A673 (cell line): ENCODE measurements around the gene TMEM125. TPM values are rescaled to one million over a fixed set of nuclear protein-coding genes. Genes with fewer than 3 reads are reported as not detected.

ENCODE experiments used
- BruUV-seq: library from RNA; stranded (reverse); fragments of 400-500 nt; replicated peaks from 2 replicates; lab custom pipeline; 2021; lab: Mats Ljungman, UMichigan
- CTCF ChIA-PET: fragments of 300-600 bp; sonication (Branson Sonifier 250); formaldehyde crosslinking; loops from one replicate; lab custom pipeline; 2022; ENCODE audit warnings: antibody characterized with exemption; lab: Charles Lee
- POLR2A ChIA-PET: fragments of 300-600 bp; sonication (Branson Sonifier 250); formaldehyde crosslinking; loops from one replicate; lab custom pipeline; 2022; ENCODE audit warnings: antibody characterized with exemption; ENCODE audit not compliant: low non-redundant PET; lab: Charles Lee
- DNase-seq: peaks from one replicate; pipeline ENCODE4 v3.0.0-alpha.2; 2015; ENCODE audit warnings: low spot score
- H3K27ac ChIP-seq: fragments of 200-600 bp; sonication (generic); 2 replicates; pipeline ENCODE4 v1.5.1; 2016; ENCODE audit warnings: mixed run types, low read depth, mild to moderate bottlenecking, mixed read lengths, antibody characterized with exemption, low read length; ENCODE audit not compliant: poor library complexity, severe bottlenecking
- H3K27me3 ChIP-seq: fragments of 200-600 bp; sonication (generic); replicated peaks from 2 replicates; pipeline ENCODE4 v1.6.1; 2017; ENCODE audit warnings: mixed run types, low read depth, mild to moderate bottlenecking, mixed read lengths, antibody characterized with exemption, low read length; ENCODE audit not compliant: insufficient read depth, poor library complexity
- H3K36me3 ChIP-seq: fragments of 200-600 bp; sonication (generic); 2 replicates; pipeline ENCODE4 v1.6.1; 2016; ENCODE audit warnings: mixed run types, mild to moderate bottlenecking, mixed read lengths, antibody characterized with exemption, low read length; ENCODE audit not compliant: insufficient read depth, poor library complexity, severe bottlenecking
- H3K4me1 ChIP-seq: fragments of 200-600 bp; sonication (generic); 2 replicates; pipeline ENCODE4 v1.6.1; 2017; ENCODE audit warnings: mixed run types, mild to moderate bottlenecking, mixed read lengths, antibody characterized with exemption, low read length; ENCODE audit not compliant: insufficient read depth, poor library complexity, severe bottlenecking
- H3K4me3 ChIP-seq: fragments of 200-600 bp; sonication (generic); 2 replicates; pipeline ENCODE4 v1.5.1; 2016; ENCODE audit warnings: low read depth, mixed run types, mild to moderate bottlenecking, mixed read lengths, low read length; ENCODE audit not compliant: poor library complexity, severe bottlenecking
- H3K9me3 ChIP-seq: fragments of 200-600 bp; sonication (generic); 2 replicates; pipeline ENCODE4 v1.6.1; 2016; ENCODE audit warnings: mixed run types, low read depth, mild to moderate bottlenecking, mixed read lengths, antibody characterized with exemption, low read length; ENCODE audit not compliant: poor library complexity, severe bottlenecking
- EZH2 ChIP-seq: fragments of 200-600 bp; sonication (generic); IDR thresholded peaks from 2 replicates; pipeline ENCODE4 v1.6.1; 2017; ENCODE audit warnings: borderline replicate concordance, low read depth, mild to moderate bottlenecking, mixed read lengths, antibody characterized with exemption, low read length; ENCODE audit not compliant: poor library complexity, severe bottlenecking
- intact Hi-C: fragments of 100-400 bp; cut with micrococcal nuclease; formaldehyde crosslinking; loops from one replicate; pipeline ENCODE4 v1.10.0; 2022; ENCODE audit not compliant: unreplicated experiment
- total RNA-seq: library from RNA; stranded (reverse); gene quantifications from 2 replicates; pipeline ENCODE4 v1.2.3, GENCODE V29; 2021
- TF ChIP-seq, protein P1 (sequence below): fragments of 300-800, 200-600 bp; sonication (generic); conservative IDR thresholded peaks from 2 replicates; pipeline ENCODE4 v1.5.1; 2017; ENCODE audit warnings: low read depth, mild to moderate bottlenecking, antibody characterized with exemption, low read length, moderate library complexity, mixed read lengths

Gene TMEM125
- total RNA-seq, 1 experiment from 2014 or later: not detected

DNA sequence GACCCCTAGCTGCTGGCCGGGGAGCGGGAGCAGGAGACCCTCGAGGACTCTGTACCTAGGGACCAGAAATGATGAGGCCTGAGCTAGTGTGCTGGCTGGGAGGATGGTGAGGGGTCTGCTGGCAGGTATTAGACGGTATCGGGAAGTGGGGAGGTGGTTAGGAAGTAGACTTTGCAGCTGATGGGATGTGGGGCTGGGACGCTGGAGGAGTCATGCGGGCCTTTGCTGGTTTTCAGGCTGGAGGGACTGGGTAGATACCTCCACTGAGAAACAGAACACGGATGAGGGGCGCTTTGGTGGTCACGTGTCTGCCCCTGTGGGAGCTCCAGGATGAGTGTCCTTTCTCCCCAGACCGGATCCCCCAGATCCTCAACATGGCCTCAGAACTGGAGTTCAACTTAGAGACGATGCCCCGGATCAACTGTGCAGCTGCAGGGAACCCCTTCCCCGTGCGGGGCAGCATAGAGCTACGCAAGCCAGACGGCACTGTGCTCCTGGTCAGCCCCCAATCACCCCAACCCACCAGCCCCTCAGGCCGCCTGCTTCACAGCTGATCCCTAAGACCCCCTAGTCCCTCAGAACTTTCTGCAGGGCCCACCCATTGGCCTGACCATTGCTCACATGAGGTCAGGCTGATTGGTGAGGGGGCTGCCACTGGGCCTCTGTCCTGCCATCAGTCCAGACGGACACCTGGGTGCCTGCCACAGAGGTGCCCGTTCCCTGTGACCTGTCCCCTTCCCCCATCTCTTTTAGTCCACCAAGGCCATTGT lies 39.0 kb downstream of the TMEM125 start:
- intact Hi-C loops: no loop called here
- no peaks in the 10 kb centered on the region for H3K36me3 ChIP-seq
- ChIA-PET POLR2A (no interaction called here), CTCF (no interaction called here)
- no peaks in the 10 kb centered on the region for H3K27me3 ChIP-seq
- no peak overlapping the region for H3K27ac ChIP-seq
- no peak for DNase-seq
- no TSS peak for BruUV-seq
- TF ChIP-seq, protein P1, sequence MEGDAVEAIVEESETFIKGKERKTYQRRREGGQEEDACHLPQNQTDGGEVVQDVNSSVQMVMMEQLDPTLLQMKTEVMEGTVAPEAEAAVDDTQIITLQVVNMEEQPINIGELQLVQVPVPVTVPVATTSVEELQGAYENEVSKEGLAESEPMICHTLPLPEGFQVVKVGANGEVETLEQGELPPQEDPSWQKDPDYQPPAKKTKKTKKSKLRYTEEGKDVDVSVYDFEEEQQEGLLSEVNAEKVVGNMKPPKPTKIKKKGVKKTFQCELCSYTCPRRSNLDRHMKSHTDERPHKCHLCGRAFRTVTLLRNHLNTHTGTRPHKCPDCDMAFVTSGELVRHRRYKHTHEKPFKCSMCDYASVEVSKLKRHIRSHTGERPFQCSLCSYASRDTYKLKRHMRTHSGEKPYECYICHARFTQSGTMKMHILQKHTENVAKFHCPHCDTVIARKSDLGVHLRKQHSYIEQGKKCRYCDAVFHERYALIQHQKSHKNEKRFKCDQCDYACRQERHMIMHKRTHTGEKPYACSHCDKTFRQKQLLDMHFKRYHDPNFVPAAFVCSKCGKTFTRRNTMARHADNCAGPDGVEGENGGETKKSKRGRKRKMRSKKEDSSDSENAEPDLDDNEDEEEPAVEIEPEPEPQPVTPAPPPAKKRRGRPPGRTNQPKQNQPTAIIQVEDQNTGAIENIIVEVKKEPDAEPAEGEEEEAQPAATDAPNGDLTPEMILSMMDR: no peak
- TF ChIP-seq EZH2: no peak
- no peak overlapping the region for H3K4me3 ChIP-seq
- no peaks in the 10 kb centered on the region for H3K4me1 ChIP-seq
- H3K9me3 ChIP-seq: no peaks in the 10 kb centered on the region

- Histone ChIP-seq H3K36me3 (no peaks in the 10 kb centered on the region), H3K4me3 (no peak overlapping the region), H3K27ac (no peak overlapping the region), H3K4me1 (no peaks in the 10 kb centered on the region), H3K9me3 (no peaks in the 10 kb centered on the region), H3K27me3 (no peaks in the 10 kb centered on the region)
- ChIA-PET POLR2A (interaction anchor here (0.7 kb wide), 1 partner anchor 340 kb away, joined by 3 read pairs; no protein-coding TSS in a partner anchor), CTCF (no interaction called here)
- TF ChIP-seq, protein P1: no peak
- TF ChIP-seq EZH2: no peak
- no TSS peak for BruUV-seq
- DNase-seq: no peak
- intact Hi-C loops: no loop called here
Observed at GRCh38 chr1:43309405-43310025, 39.7 kb downstream of the TMEM125 start.

DNA sequence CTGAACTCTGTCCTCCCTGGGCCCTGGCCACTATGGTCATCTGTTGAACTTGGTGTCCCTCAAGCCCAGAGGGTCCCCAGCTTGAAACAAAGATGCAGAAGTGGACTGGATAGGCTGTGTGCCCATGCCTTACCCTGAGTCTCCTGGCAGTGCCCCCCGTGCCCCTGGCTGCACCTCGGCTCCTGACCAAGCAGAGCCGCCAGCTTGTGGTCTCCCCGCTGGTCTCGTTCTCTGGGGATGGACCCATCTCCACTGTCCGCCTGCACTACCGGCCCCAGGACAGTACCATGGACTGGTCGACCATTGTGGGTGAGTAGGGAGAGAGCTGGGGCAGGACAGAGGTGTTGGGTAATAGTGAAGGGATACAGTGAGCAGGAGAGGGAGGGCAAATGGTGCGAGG lies 41.7 kb downstream of the TMEM125 start:
- CTCF ChIA-PET: interaction anchor here (0.9 kb wide), 1 partner anchor 30 kb away, joined by 3 read pairs; no protein-coding TSS in a partner anchor
- POLR2A ChIA-PET: no interaction called here
- intact Hi-C loops: no loop called here

More for the DNA sequence above, 41.7 kb downstream of the TMEM125 start:
- no TSS peak for BruUV-seq
- Histone ChIP-seq H3K4me1 (no peaks in the 10 kb centered on the region), H3K27me3 (no peaks in the 10 kb centered on the region), H3K4me3 (no peak overlapping the region), H3K9me3 (no peaks in the 10 kb centered on the region), H3K36me3 (no peaks in the 10 kb centered on the region), H3K27ac (no peak overlapping the region)
- DNase-seq: no peak
- TF ChIP-seq EZH2: no peak
- TF ChIP-seq, protein P1: no peak
